ENCODE results near the gene STRADA.

- TF ChIP-seq, protein P1, sequence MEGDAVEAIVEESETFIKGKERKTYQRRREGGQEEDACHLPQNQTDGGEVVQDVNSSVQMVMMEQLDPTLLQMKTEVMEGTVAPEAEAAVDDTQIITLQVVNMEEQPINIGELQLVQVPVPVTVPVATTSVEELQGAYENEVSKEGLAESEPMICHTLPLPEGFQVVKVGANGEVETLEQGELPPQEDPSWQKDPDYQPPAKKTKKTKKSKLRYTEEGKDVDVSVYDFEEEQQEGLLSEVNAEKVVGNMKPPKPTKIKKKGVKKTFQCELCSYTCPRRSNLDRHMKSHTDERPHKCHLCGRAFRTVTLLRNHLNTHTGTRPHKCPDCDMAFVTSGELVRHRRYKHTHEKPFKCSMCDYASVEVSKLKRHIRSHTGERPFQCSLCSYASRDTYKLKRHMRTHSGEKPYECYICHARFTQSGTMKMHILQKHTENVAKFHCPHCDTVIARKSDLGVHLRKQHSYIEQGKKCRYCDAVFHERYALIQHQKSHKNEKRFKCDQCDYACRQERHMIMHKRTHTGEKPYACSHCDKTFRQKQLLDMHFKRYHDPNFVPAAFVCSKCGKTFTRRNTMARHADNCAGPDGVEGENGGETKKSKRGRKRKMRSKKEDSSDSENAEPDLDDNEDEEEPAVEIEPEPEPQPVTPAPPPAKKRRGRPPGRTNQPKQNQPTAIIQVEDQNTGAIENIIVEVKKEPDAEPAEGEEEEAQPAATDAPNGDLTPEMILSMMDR (conservative IDR thresholded peaks at IDR 0.05; ENCODE audit: low read depth in 2 of 2) = no peak
- no peak for TF ChIP-seq CREB1 (CRISPR knock-in tag; IDR thresholded peaks at IDR 0.05; ENCODE audit: low read depth)
- TF ChIP-seq EZH2 (IDR thresholded peaks at IDR 0.05; ENCODE audit: low read depth, unreplicated experiment) = no peak
- TF ChIP-seq REST (IDR thresholded peaks at IDR 0.05; ENCODE audit: unreplicated experiment) = no peak
- TF ChIP-seq, protein P2, sequence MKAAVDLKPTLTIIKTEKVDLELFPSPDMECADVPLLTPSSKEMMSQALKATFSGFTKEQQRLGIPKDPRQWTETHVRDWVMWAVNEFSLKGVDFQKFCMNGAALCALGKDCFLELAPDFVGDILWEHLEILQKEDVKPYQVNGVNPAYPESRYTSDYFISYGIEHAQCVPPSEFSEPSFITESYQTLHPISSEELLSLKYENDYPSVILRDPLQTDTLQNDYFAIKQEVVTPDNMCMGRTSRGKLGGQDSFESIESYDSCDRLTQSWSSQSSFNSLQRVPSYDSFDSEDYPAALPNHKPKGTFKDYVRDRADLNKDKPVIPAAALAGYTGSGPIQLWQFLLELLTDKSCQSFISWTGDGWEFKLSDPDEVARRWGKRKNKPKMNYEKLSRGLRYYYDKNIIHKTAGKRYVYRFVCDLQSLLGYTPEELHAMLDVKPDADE (IDR thresholded peaks at IDR 0.05) = no peak
- TF ChIP-seq EZH2phosphoT487 (IDR thresholded peaks at IDR 0.05; ENCODE audit: unreplicated experiment) = no peak
- no peak for TF ChIP-seq POLR2AphosphoS5 (IDR thresholded peaks at IDR 0.05; ENCODE audit: low read depth)
- no peak for TF ChIP-seq NANOG (IDR thresholded peaks at IDR 0.05; ENCODE audit: borderline replicate concordance)
These were observed 38.6 kb downstream of the STRADA start for GRCh38 chr17:63703029-63703428.
